Lower leg skin (tissue), 4 donors: ENCODE results near the gene TMEM132D. TPM values are rescaled to one million over a fixed set of nuclear protein-coding genes. Genes with fewer than 3 reads are reported as not detected.

Experiments used
- DNase-seq, 2 donors: peaks; one replicate each; pipeline ENCODE4 v3.0.0-alpha.2; 2019; ENCODE audit warnings: low spot score in 2 of 2
- H3K4me3 ChIP-seq: fragments of 200-600 bp; sonication (generic); 2 replicates; pipeline ENCODE4 v1.5.1; 2017; ENCODE audit warnings: mild to moderate bottlenecking, low read depth; ENCODE audit not compliant: poor library complexity, severe bottlenecking
- CTCF ChIP-seq, 3 donors: fragments of 450-650 bp; IDR thresholded peaks; one replicate each; pipeline ENCODE4 v1.5.1; 2016; ENCODE audit warnings: antibody characterized with exemption in 3 of 3, mild to moderate bottlenecking in 3 of 3, moderate library complexity in 2 of 3
- POLR2A ChIP-seq, 2 donors: fragments of 450-650 bp; IDR thresholded peaks; one replicate each; pipeline ENCODE4 v1.6.1; 2016 to 2017; ENCODE audit warnings: antibody characterized with exemption in 2 of 2, mild to moderate bottlenecking in 1 of 2, moderate library complexity in 1 of 2
- WGBS, 2 donors: methylation state at CpG; one replicate each; pipeline ENCODE4 v1.1.5; 2018; 5-methylcytosine and 5-hydroxymethylcytosine counted together
- intact Hi-C: fragments of 100-400 bp; cut with DNase I; formaldehyde crosslinking; loops from one replicate; pipeline ENCODE4 v1.15.0; 2023; ENCODE audit warnings: low total_unique reads
- total RNA-seq, 4 donors: library from RNA; depleted of rRNA; stranded (reverse); fragments of >200 nt; gene quantifications; one replicate each; pipeline ENCODE4 v1.1.0, GENCODE V29; 2016

Gene TMEM132D
- total RNA-seq, 4 donors from 2014 or later: not detected

GRCh38 chr12:129483111-129483893 is 420.5 kb downstream of the TMEM132D start:
- no peak for DNase-seq
- intact Hi-C loops: no loop called here
- H3K4me3 ChIP-seq: no peak overlapping the region
- TF ChIP-seq POLR2A (IDR thresholded peaks at IDR 0.05) (no peak), CTCF (IDR thresholded peaks at IDR 0.05) (no peak)
- 84 to 87% methylated on average over 16 of the region's 16 CpGs for WGBS, 2 donors

- DNase-seq: no peak
- no peak for TF ChIP-seq CTCF (IDR thresholded peaks at IDR 0.05)
- TF ChIP-seq POLR2A (IDR thresholded peaks at IDR 0.05): no peak
- H3K4me3 ChIP-seq: no peak overlapping the region
- intact Hi-C loops: no loop called here
- WGBS, 2 donors: 80 to 82% methylated on average over 10 of the region's 10 CpGs
These were observed 421.9 kb downstream of the TMEM132D start for GRCh38 chr12:129481921-129482320.

- no peak overlapping the region for H3K4me3 ChIP-seq
- TF ChIP-seq POLR2A (IDR thresholded peaks at IDR 0.05): no peak
- no peak for TF ChIP-seq CTCF (IDR thresholded peaks at IDR 0.05)
- 84 to 87% methylated on average over 5 of the region's 5 CpGs for WGBS, 2 donors
- DNase-seq: peak in 1 of 2 donors; percentile 1
- intact Hi-C loops: no loop called here
These were observed 433.6 kb downstream of the TMEM132D start for GRCh38 chr12:129470196-129470595.

GRCh38 chr12:129467726-129468125 is 436.1 kb downstream of the TMEM132D start:
- 77 to 82% methylated on average over 6 of the region's 6 CpGs for WGBS, 2 donors
- peak in 1 of 2 donors; percentile 43 for DNase-seq

GRCh38 chr12:129467289-129467688 is 436.5 kb downstream of the TMEM132D start:
- H3K4me3 ChIP-seq: no peak overlapping the region
- DNase-seq: peak in 1 of 2 donors; percentile 72
- WGBS, 2 donors: 31 to 58% methylated on average over 1 of the region's 1 CpG
- intact Hi-C loops: no loop called here
- TF ChIP-seq CTCF (IDR thresholded peaks at IDR 0.05): no peak
- no peak for TF ChIP-seq POLR2A (IDR thresholded peaks at IDR 0.05)

More at GRCh38 chr12:129467726-129468125, 436.1 kb downstream of the TMEM132D start:
- TF ChIP-seq CTCF (IDR thresholded peaks at IDR 0.05) (no peak), POLR2A (IDR thresholded peaks at IDR 0.05) (no peak)
- intact Hi-C loops: no loop called here
- H3K4me3 ChIP-seq: no peak overlapping the region
